Testis (tissue), 2 donors: Measurements from ENCODE around the gene PTCD2.

Source experiments
- CTCF ChIP-seq, 3 experiments: fragments of 450-650 bp in 2 of 3; fragments of 200-600 bp in 1 of 3; sonication (generic) in 1 of 3; IDR thresholded peaks; one replicate each; pipeline ENCODE4 v1.5.1; 2016 to 2019; ENCODE audit warnings: antibody characterized with exemption in 3 of 3, mild to moderate bottlenecking in 2 of 3, moderate library complexity in 1 of 3
- POLR2A ChIP-seq: fragments of 450-650 bp; IDR thresholded peaks from one replicate; pipeline ENCODE4 v1.6.1; 2017; ENCODE audit warnings: antibody characterized with exemption, mild to moderate bottlenecking, moderate library complexity

DNA sequence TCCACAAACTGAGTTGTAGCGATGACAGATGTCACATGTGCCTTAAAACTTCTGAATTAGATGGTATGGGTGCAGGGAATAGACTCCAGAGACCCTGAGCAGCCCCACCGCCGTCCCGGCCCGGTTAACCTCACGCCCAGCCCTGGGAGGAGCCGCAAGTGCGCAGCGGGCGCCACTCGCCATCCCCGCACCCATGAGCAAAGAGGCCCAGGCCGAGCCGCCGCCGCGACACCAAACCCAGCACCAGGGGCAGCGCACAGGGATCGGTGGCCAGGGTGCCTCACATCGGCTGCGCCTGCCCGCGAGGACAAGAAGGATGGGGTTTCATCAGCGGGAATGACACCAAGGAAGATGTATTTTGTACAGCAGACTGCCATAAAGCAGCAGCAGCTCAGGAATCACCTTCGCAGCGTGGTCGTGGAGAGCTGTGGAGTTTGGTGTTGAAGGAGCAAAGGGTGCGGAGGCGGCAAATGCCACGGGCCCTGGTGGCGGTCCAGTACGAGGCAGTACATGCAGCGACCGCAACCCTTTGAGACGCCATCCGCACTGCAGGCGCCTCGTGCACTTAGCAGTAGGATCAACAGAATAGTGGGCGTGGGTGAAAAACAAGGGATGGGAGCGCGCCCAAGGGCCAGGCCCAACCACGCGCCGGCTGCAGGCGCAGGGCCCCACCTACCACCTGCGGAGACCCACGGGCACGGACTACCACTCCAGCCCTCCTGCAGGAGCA lies 97.3 kb downstream of the PTCD2 start:
- no peak for TF ChIP-seq POLR2A
- TF ChIP-seq CTCF (IDR thresholded peaks at IDR 0.05), result no peak
